ENCODE data around the gene ARHGAP10. TPM values are rescaled to one million over a fixed set of nuclear protein-coding genes. Genes with fewer than 3 reads are reported as not detected.

The ARHGAP10 gene
- total RNA-seq, 1 donor from 2014 or later: 26.9 TPM

GRCh38 chr4:147772056-147772455 lies 40.2 kb downstream of the ARHGAP10 start:
- DNase-seq (no peak), ATAC-seq (no peak)
- Histone ChIP-seq H3K36me3 (no peaks in the 10 kb centered on the region), H3K27ac (no peak overlapping the region), H3K4me3 (no peak overlapping the region), H3K9me3 (no peaks in the 10 kb centered on the region), H3K4me1 (peaks cover 18% of the 10 kb centered on the region), H3K27me3 (no peaks in the 10 kb centered on the region)
- intact Hi-C loops (cut with DNase I): no loop called here
- TF ChIP-seq CTCF (IDR thresholded peaks at IDR 0.05): no peak

GRCh38 chr4:147772459-147772969 lies 40.6 kb downstream of the ARHGAP10 start:
- DNase-seq (no peak), ATAC-seq (no peak)
- H3K27ac ChIP-seq: no peak overlapping the region
- no peaks in the 10 kb centered on the region for H3K9me3 ChIP-seq
- no peak for TF ChIP-seq CTCF (IDR thresholded peaks at IDR 0.05)
- no peaks in the 10 kb centered on the region for H3K27me3 ChIP-seq
- H3K4me3 ChIP-seq: no peak overlapping the region
- H3K4me1 ChIP-seq: peaks cover 18% of the 10 kb centered on the region
- H3K36me3 ChIP-seq: no peaks in the 10 kb centered on the region
- intact Hi-C loops (cut with DNase I): no loop called here

GRCh38 chr4:147773261-147774184 lies 41.6 kb downstream of the ARHGAP10 start:
- H3K27ac ChIP-seq: no peak overlapping the region
- TF ChIP-seq CTCF (IDR thresholded peaks at IDR 0.05): no peak
- H3K36me3 ChIP-seq: no peaks in the 10 kb centered on the region
- H3K9me3 ChIP-seq: no peaks in the 10 kb centered on the region
- no peak overlapping the region for H3K4me3 ChIP-seq
- H3K4me1 ChIP-seq: peaks cover 16% of the 10 kb centered on the region
- H3K27me3 ChIP-seq: no peaks in the 10 kb centered on the region
- DNase-seq: no peak
- no peak for ATAC-seq
- intact Hi-C loops (cut with DNase I): no loop called here

GRCh38 chr4:147776716-147777115 lies 44.8 kb downstream of the ARHGAP10 start:
- intact Hi-C loops (cut with DNase I): no loop called here
- ATAC-seq (no peak), DNase-seq (no peak)
- Histone ChIP-seq H3K27ac (no peak overlapping the region), H3K27me3 (no peaks in the 10 kb centered on the region), H3K4me3 (no peak overlapping the region), H3K9me3 (no peaks in the 10 kb centered on the region), H3K36me3 (no peaks in the 10 kb centered on the region), H3K4me1 (peaks cover 16% of the 10 kb centered on the region)
- no peak for TF ChIP-seq CTCF (IDR thresholded peaks at IDR 0.05)

- no peak for ATAC-seq
- no peaks in the 10 kb centered on the region for H3K27me3 ChIP-seq
- TF ChIP-seq CTCF (IDR thresholded peaks at IDR 0.05): no peak
Measured at GRCh38 chr4:147777456-147778091, 45.7 kb downstream of the ARHGAP10 start.

More at GRCh38 chr4:147777456-147778091, 45.7 kb downstream of the ARHGAP10 start:
- DNase-seq: no peak
- Histone ChIP-seq H3K9me3 (no peaks in the 10 kb centered on the region), H3K4me3 (no peak overlapping the region), H3K27ac (no peak overlapping the region), H3K4me1 (peaks cover 16% of the 10 kb centered on the region), H3K36me3 (no peaks in the 10 kb centered on the region)
- intact Hi-C loops (cut with DNase I): no loop called here
